ENCODE results near the gene ZYX.

The ZYX gene

GRCh38 chr7:143372070-143372469 is 9.1 kb upstream of the ZYX start:
- H3K36me3 ChIP-seq (replicated peaks): no peaks in the 10 kb centered on the region
- peaks cover 15% of the 10 kb centered on the region; the same call in 1 of the 2 replicates for H3K27me3 ChIP-seq (ENCODE audit: low read depth)
- no peak for DNase-seq (ENCODE audit: low spot score in 2 of 2)
- no peaks in the 10 kb centered on the region for H3K9me3 ChIP-seq
- H3K4me3 ChIP-seq: no peak overlapping the region
- H3K4me1 ChIP-seq: no peaks in the 10 kb centered on the region
- in situ Hi-C loops (cut with MboI; ENCODE audit: low sequenced_read_pairs): no loop called here

- Histone ChIP-seq H3K27me3 (ENCODE audit: low read depth) (peaks cover 9% of the 10 kb centered on the region; the same call in 1 of the 2 replicates), H3K4me3 (no peak overlapping the region), H3K9me3 (no peaks in the 10 kb centered on the region), H3K36me3 (replicated peaks) (no peaks in the 10 kb centered on the region), H3K4me1 (no peaks in the 10 kb centered on the region)
- DNase-seq (ENCODE audit: low spot score in 2 of 2): no peak
- in situ Hi-C loops (cut with MboI; ENCODE audit: low sequenced_read_pairs): no loop called here
Measured at GRCh38 chr7:143373255-143373794, 7.8 kb upstream of the ZYX start.

- Histone ChIP-seq H3K4me3 (no peak overlapping the region), H3K4me1 (peaks cover 9% of the 10 kb centered on the region), H3K9me3 (no peaks in the 10 kb centered on the region), H3K27me3 (ENCODE audit: low read depth) (no peaks in the 10 kb centered on the region), H3K36me3 (replicated peaks) (no peaks in the 10 kb centered on the region)
- in situ Hi-C loops (cut with MboI; ENCODE audit: low sequenced_read_pairs): no loop called here
- no peak for DNase-seq (ENCODE audit: low spot score in 2 of 2)
Measured at GRCh38 chr7:143374561-143374960, 6.6 kb upstream of the ZYX start.

GRCh38 chr7:143375298-143376034 is 5.7 kb upstream of the ZYX start:
- Histone ChIP-seq H3K27me3 (ENCODE audit: low read depth) (no peaks in the 10 kb centered on the region), H3K4me1 (peaks cover 14% of the 10 kb centered on the region), H3K9me3 (no peaks in the 10 kb centered on the region), H3K4me3 (no peak overlapping the region), H3K36me3 (replicated peaks) (no peaks in the 10 kb centered on the region)
- no peak for DNase-seq (ENCODE audit: low spot score in 2 of 2)
- in situ Hi-C loops (cut with MboI; ENCODE audit: low sequenced_read_pairs): no loop called here

- H3K9me3 ChIP-seq: no peaks in the 10 kb centered on the region
Measured at GRCh38 chr7:143376396-143376795, 4.7 kb upstream of the ZYX start.

GRCh38 chr7:143379611-143380259 is 1.4 kb upstream of the ZYX start:
- Histone ChIP-seq H3K9me3 (no peaks in the 10 kb centered on the region), H3K27me3 (ENCODE audit: low read depth) (no peaks in the 10 kb centered on the region), H3K4me3 (peak overlapping the region; percentile 90), H3K4me1 (peaks cover 23% of the 10 kb centered on the region), H3K36me3 (replicated peaks) (peaks cover 11% of the 10 kb centered on the region)
- DNase-seq (ENCODE audit: low spot score in 2 of 2): no peak
- in situ Hi-C loops (cut with MboI; ENCODE audit: low sequenced_read_pairs): no loop called here

More at GRCh38 chr7:143376396-143376795, 4.7 kb upstream of the ZYX start:
- H3K27me3 ChIP-seq (ENCODE audit: low read depth): no peaks in the 10 kb centered on the region
- no peaks in the 10 kb centered on the region for H3K36me3 ChIP-seq (replicated peaks)
- in situ Hi-C loops (cut with MboI; ENCODE audit: low sequenced_read_pairs): no loop called here
- H3K4me1 ChIP-seq: peaks cover 14% of the 10 kb centered on the region
- DNase-seq (ENCODE audit: low spot score in 2 of 2): no peak
- no peak overlapping the region for H3K4me3 ChIP-seq

- peaks cover 23% of the 10 kb centered on the region for H3K4me1 ChIP-seq
- H3K36me3 ChIP-seq (replicated peaks): peaks cover 14% of the 10 kb centered on the region
- peak overlapping the region; percentile 90 for H3K4me3 ChIP-seq
- in situ Hi-C loops (cut with MboI; ENCODE audit: low sequenced_read_pairs): no loop called here
- no peaks in the 10 kb centered on the region for H3K9me3 ChIP-seq
- no peaks in the 10 kb centered on the region for H3K27me3 ChIP-seq (ENCODE audit: low read depth)
- DNase-seq (ENCODE audit: low spot score in 2 of 2): peak; percentile 71 to 86
Measured at GRCh38 chr7:143380260-143380645, 892 bp upstream of the ZYX start.

- Histone ChIP-seq H3K27me3 (ENCODE audit: low read depth) (no peaks in the 10 kb centered on the region), H3K4me3 (peak overlapping the region; percentile 90), H3K9me3 (no peaks in the 10 kb centered on the region), H3K36me3 (replicated peaks) (peaks cover 15% of the 10 kb centered on the region), H3K4me1 (peaks cover 23% of the 10 kb centered on the region)
- DNase-seq (ENCODE audit: low spot score in 2 of 2): peak in 1 of 2 experiments; percentile 62
- in situ Hi-C loops (cut with MboI; ENCODE audit: low sequenced_read_pairs): no loop called here
Measured at GRCh38 chr7:143381427-143382125, 431 bp downstream of the ZYX start.

GRCh38 chr7:143382126-143382790 is 1.1 kb downstream of the ZYX start:
- Histone ChIP-seq H3K4me1 (peaks cover 23% of the 10 kb centered on the region), H3K27me3 (ENCODE audit: low read depth) (no peaks in the 10 kb centered on the region), H3K4me3 (peak overlapping the region; percentile 90), H3K9me3 (no peaks in the 10 kb centered on the region), H3K36me3 (replicated peaks) (peaks cover 15% of the 10 kb centered on the region)
- in situ Hi-C loops (cut with MboI; ENCODE audit: low sequenced_read_pairs): no loop called here
- no peak for DNase-seq (ENCODE audit: low spot score in 2 of 2)

GRCh38 chr7:143382791-143383641 is 1.9 kb downstream of the ZYX start:
- H3K4me3 ChIP-seq: peak overlapping the region; percentile 90
- H3K36me3 ChIP-seq (replicated peaks): peaks cover 21% of the 10 kb centered on the region
- in situ Hi-C loops (cut with MboI; ENCODE audit: low sequenced_read_pairs): no loop called here
- DNase-seq (ENCODE audit: low spot score in 2 of 2): no peak
- H3K27me3 ChIP-seq (ENCODE audit: low read depth): no peaks in the 10 kb centered on the region
- H3K9me3 ChIP-seq: no peaks in the 10 kb centered on the region
- peaks cover 23% of the 10 kb centered on the region for H3K4me1 ChIP-seq

- in situ Hi-C loops (cut with MboI; ENCODE audit: low sequenced_read_pairs): no loop called here
- Histone ChIP-seq H3K27me3 (ENCODE audit: low read depth) (no peaks in the 10 kb centered on the region), H3K9me3 (no peaks in the 10 kb centered on the region), H3K4me1 (peaks cover 23% of the 10 kb centered on the region), H3K36me3 (replicated peaks) (peaks cover 25% of the 10 kb centered on the region), H3K4me3 (no peak overlapping the region)
- no peak for DNase-seq (ENCODE audit: low spot score in 2 of 2)
Measured at GRCh38 chr7:143383642-143383957, 2.5 kb downstream of the ZYX start.

GRCh38 chr7:143384148-143384547 is 3.0 kb downstream of the ZYX start:
- Histone ChIP-seq H3K4me3 (no peak overlapping the region), H3K4me1 (peaks cover 18% of the 10 kb centered on the region), H3K27me3 (ENCODE audit: low read depth) (no peaks in the 10 kb centered on the region), H3K9me3 (no peaks in the 10 kb centered on the region), H3K36me3 (replicated peaks) (peaks cover 31% of the 10 kb centered on the region)
- no peak for DNase-seq (ENCODE audit: low spot score in 2 of 2)
- in situ Hi-C loops (cut with MboI; ENCODE audit: low sequenced_read_pairs): no loop called here
